Lung (tissue), 16 donors: Measurements from ENCODE around the gene FOXJ2. TPM values are rescaled to one million over a fixed set of nuclear protein-coding genes. Genes with fewer than 3 reads are reported as not detected.
"Not testable (repeated sequence)": the region's sequence is repeated elsewhere in the genome, so short reads cannot be mapped to it uniquely, and the experiment has no call there.

Source experiments
- ATAC-seq: fragments of 200-7000 bp; cut with Tn5 transposase; one replicate; pipeline ENCODE4 v1.9.1; 2020; ENCODE audit warnings: moderate number of reproducible peaks; ENCODE audit not compliant: insufficient read depth, low FRiP score
- DNase-seq, 3 donors: peaks; one replicate each; pipeline ENCODE4 v3.0.0-alpha.2; 2013 to 2017
- H3K27ac ChIP-seq, 2 donors: one replicate each; pipeline ENCODE4 v1.5.1; 2013; ENCODE audit warnings: mild to moderate bottlenecking in 2 of 2, moderate library complexity in 2 of 2, control low read depth in 1 of 2, inconsistent platforms in 1 of 2, low read depth in 1 of 2, low read length in 1 of 2
- H3K27me3 ChIP-seq, 3 donors: one replicate each; pipeline ENCODE4 v1.5.1; 2013; ENCODE audit warnings: low read length in 2 of 3; ENCODE audit not compliant: control insufficient read depth in 3 of 3, insufficient read depth in 3 of 3
- H3K36me3 ChIP-seq, 4 donors: one replicate each; pipeline ENCODE4 v1.5.1; 2013; ENCODE audit warnings: low read length in 4 of 4, mild to moderate bottlenecking in 1 of 4, moderate library complexity in 1 of 4; ENCODE audit not compliant: control insufficient read depth in 4 of 4, insufficient read depth in 4 of 4
- H3K4me1 ChIP-seq, 5 donors: one replicate each; pipeline ENCODE4 v1.5.1; 2013; ENCODE audit warnings: low read length in 5 of 5, mild to moderate bottlenecking in 2 of 5, moderate library complexity in 1 of 5; ENCODE audit not compliant: control insufficient read depth in 5 of 5, insufficient read depth in 5 of 5
- H3K4me3 ChIP-seq: one replicate; pipeline ENCODE4 v1.5.1; 2013; ENCODE audit warnings: mild to moderate bottlenecking, control low read depth, moderate library complexity
- H3K9ac ChIP-seq, 2 donors: one replicate each; pipeline ENCODE4 v1.5.1; 2013; ENCODE audit warnings: low read length in 2 of 2, control low read depth in 1 of 2; ENCODE audit not compliant: insufficient read depth in 1 of 2
- H3K9me3 ChIP-seq, 4 donors: one replicate each; pipeline ENCODE4 v1.5.1; 2013; ENCODE audit warnings: low read length in 3 of 4, mild to moderate bottlenecking in 1 of 4, moderate library complexity in 1 of 4; ENCODE audit not compliant: control insufficient read depth in 4 of 4, insufficient read depth in 3 of 4
- CTCF ChIP-seq: IDR thresholded peaks from 2 replicates; pipeline ENCODE4 v1.5.1; 2012; ENCODE audit warnings: mild to moderate bottlenecking; ENCODE audit errors: control extremely low read depth, extremely low read depth
- WGBS, 2 donors: extraction: QIAGEN DNeasy Blood & Tissue Kit; methylation state at CpG; one replicate each; pipeline ENCODE4 v1.1.7; 2013; 5-methylcytosine and 5-hydroxymethylcytosine counted together
- long read RNA-seq, 5 donors: transcript quantifications; one replicate each; lab custom pipeline, GENCODE V29; 2026
- polyA plus RNA-seq, 2 donors: library from polyadenylated mRNA; stranded (reverse); fragments of 200-250 nt; gene quantifications; one replicate each; pipeline ENCODE4 v1.2.1, GENCODE V29; 2013
- total RNA-seq, 2 donors: library from RNA; depleted of rRNA in 1 of 2; stranded (reverse); fragments of >200 nt in 1 of 2; gene quantifications; one replicate each; pipeline ENCODE4 v1.2.1, GENCODE V29; 2014 to 2021
- donor health status: control.
- donor health status: control.
- donor health status: Bipolar disorder and iron deficiency.
- donor health status: healthy.
- donor health status: DM: yes; HTN: yes; CAD: no.

The FOXJ2 gene
- total RNA-seq (10 to 100 TPM; 14.3 to 16.7 TPM), polyA plus RNA-seq (1 to 10 TPM; 8.3 to 9.4 TPM)
- long read RNA-seq, donor 1, partial matches to known transcripts: 15 of 16 reads
- long read RNA-seq, donor 1, other reads (novel, unspliced or antisense): 0 of 16 reads
- long read RNA-seq, donor 2: 0 reads
- long read RNA-seq, donor 3, full-length matches to known transcripts: 1 of 34 reads
- long read RNA-seq, donor 3, partial matches to known transcripts: 33 of 34 reads
- long read RNA-seq, donor 3, other reads (novel, unspliced or antisense): 0 of 34 reads
- long read RNA-seq, donor 4: 0 reads
- long read RNA-seq, donor 5, full-length matches to known transcripts: 2 of 53 reads
- long read RNA-seq, donor 5, partial matches to known transcripts: 51 of 53 reads
- long read RNA-seq, donor 5, other reads (novel, unspliced or antisense): 0 of 53 reads

DNA sequence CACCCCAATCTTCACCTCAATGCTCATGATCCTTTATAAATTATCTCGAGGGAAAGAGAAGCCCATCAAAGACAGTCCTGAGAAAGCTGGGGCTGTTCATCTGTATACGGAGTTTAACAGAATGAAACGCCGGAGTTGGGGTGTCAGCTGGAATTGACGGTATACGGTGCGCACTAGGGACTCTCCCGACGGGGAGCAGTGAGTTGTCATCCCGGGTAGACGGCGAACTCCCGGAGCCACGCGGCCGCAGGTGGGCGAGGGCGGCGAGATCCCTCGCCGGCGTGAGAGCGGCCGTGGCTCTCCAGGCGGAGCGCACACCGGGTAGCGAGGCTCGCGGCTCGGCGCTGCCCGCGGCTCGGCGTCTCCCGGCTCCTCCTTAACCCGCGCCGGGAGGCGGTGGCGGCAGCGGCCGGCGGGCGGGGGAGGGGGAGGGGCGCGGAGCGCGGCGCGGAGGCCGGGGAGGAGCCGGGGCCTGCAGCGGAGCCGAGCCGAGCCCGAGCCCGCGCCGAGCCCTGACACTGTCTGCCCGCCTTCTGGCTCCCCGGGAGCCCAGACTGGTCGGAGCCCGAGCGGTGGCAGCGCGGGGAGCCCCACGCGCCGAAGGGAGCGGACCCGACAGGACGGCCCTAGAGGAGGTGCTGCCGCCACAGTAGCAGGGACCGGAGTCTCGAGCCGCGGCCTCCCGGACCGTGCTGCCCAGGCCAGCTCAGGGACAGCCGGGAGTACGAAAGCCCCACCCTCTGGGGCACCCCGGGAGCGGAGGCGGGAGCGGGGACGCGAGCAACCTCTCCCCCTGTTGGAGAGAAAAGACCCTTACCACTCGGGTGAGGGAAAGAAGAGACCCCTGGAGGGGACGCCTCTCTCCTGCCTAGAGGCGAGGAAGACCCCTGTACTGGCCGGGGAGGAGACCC lies at the start of gene FOXJ2:
Gene FOXJ2 (plus strand): TSS at position 475 of the 911 bp plus-strand sequence. CDS start 7,117 bp downstream, outside the sequence.
- Histone ChIP-seq H3K4me1 (peaks cover 15 to 41% (median 22%) of the 10 kb centered on the region in 5 donors), H3K27me3 (no peaks in the 10 kb centered on the region), H3K36me3 (peaks cover 0 to 8% (median 0%) of the 10 kb centered on the region in 4 donors), H3K4me3 (peak within 1 kb of the TSS; percentile 89), H3K27ac (peak within 1 kb of the TSS; percentile 97 to 98), H3K9ac (peak within 1 kb of the TSS; percentile 87 to 91), H3K9me3 (no peaks in the 10 kb centered on the region)
- DNase-seq (peak; percentile 81 to 90 (median 86)), ATAC-seq (peak; percentile 92)
- WGBS, 2 donors: 0 to 1% methylated on average over 58 to 93 of the region's 93 CpGs
- no peak for TF ChIP-seq CTCF

DNA sequence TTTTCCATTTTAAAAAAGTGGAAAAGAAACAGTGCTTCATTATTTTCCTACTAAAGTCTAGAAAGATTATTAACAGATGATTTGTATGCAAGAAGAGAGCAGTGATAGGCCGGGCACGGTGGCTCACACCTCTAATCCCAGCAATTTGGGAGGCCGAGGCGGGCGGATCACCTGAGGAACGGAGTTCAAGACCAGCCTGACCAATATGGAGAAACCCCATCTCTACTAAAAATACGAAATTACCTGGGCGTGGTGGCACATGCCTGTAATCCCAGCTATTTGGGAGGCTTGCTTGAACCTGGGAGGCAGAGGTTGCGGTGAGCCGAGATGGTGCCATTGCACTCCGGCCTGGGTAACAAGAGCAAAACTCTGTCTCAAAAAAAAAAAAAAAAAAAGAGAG lies 49.5 kb upstream of the FOXJ2 start:
- not testable (repeated sequence) for H3K9me3 ChIP-seq, H3K27me3 ChIP-seq, H3K4me1 ChIP-seq, H3K27ac ChIP-seq, H3K9ac ChIP-seq, H3K36me3 ChIP-seq, H3K4me3 ChIP-seq, ATAC-seq, DNase-seq
- WGBS, 2 donors: 85 to 96% methylated on average over 11 of the region's 11 CpGs

DNA sequence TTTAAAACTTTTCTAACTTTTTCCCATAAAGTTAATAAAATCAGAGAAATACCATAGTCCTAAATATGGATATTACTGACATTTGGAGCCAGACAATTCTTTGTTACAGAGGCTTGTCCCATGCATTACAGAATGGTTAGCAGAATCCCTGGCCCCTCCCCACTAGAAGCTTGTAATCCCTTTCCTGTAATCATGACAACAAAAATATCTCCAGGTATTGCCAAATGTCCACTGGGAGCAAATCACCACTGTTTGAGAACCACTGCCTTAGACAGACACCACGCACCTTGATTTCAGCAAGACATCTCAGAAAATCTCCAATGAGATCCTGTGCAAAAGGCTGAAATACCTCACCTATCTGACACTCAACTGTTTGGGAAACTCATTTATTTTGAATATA lies 49.1 kb upstream of the FOXJ2 start:
- H3K27me3 ChIP-seq, ATAC-seq, DNase-seq, H3K27ac ChIP-seq, H3K4me3 ChIP-seq, H3K9me3 ChIP-seq, H3K4me1 ChIP-seq, H3K9ac ChIP-seq, H3K36me3 ChIP-seq: not testable (repeated sequence)
- WGBS, 2 donors: 84 to 88% methylated on average over 1 of the region's 1 CpG

- peaks cover 0 to 3% (median 0%) of the 10 kb centered on the region in 5 donors for H3K4me1 ChIP-seq
- H3K27ac ChIP-seq: no peak overlapping the region
- ATAC-seq (no peak), DNase-seq (no peak)
- no peaks in the 10 kb centered on the region for H3K9me3 ChIP-seq
- no peak for TF ChIP-seq CTCF
- no peak overlapping the region for H3K4me3 ChIP-seq
- H3K27me3 ChIP-seq: no peaks in the 10 kb centered on the region
- WGBS, 2 donors: 91 to 98% methylated on average over 5 of the region's 5 CpGs
- no peak overlapping the region for H3K9ac ChIP-seq
- H3K36me3 ChIP-seq: no peaks in the 10 kb centered on the region
Observed at GRCh38 chr12:7984900-7985299, 47.6 kb upstream of the FOXJ2 start.
